HCT116 (cell line): ENCODE data around the gene SAMD13. TPM values are rescaled to one million over a fixed set of nuclear protein-coding genes. Genes with fewer than 3 reads are reported as not detected.

Experiments used
- ATAC-seq: fragments of 200-7000 bp; cut with Tn5 transposase; 2 replicates; pipeline ENCODE4 v1.9.1; 2020; ENCODE audit warnings: mild to moderate bottlenecking, moderate library complexity
- BruUV-seq: library from RNA; stranded (reverse); fragments of 400-500 nt; replicated peaks from 2 replicates; lab custom pipeline; 2021; lab: Mats Ljungman, UMichigan
- CTCF ChIA-PET: fragments of 300-600 bp; sonication (Branson Sonifier 250); formaldehyde crosslinking; loops from one replicate; lab custom pipeline; 2021; ENCODE audit warnings: antibody characterized with exemption; lab: Charles Lee
- POLR2A ChIA-PET: fragments of 300-600, 350-600 bp; sonication (Branson Sonifier 250); formaldehyde crosslinking; loops from one replicate; lab custom pipeline; 2021; ENCODE audit warnings: antibody characterized with exemption; lab: Charles Lee
- RAD21 ChIA-PET, 2 experiments: fragments of 300-600 bp; sonication (Branson Sonifier 250); formaldehyde crosslinking; loops; one replicate each; lab custom pipeline; 2023; ENCODE audit warnings: low total read pairs in 2 of 2; ENCODE audit not compliant: uncharacterized antibody in 2 of 2, unreplicated experiment in 2 of 2, low non-redundant PET in 1 of 2; lab: Charles Lee
- DNase-seq: peaks from one replicate; pipeline ENCODE4 v3.0.0-alpha.2; 2010; ENCODE audit warnings: low read depth, low spot score
- H2AFZ ChIP-seq: fragments of 200-600 bp; shearing (Covaris generic), sonication (generic); 2 replicates; pipeline ENCODE4 v1.6.1; 2017; ENCODE audit warnings: low read depth, mixed run types, mixed read lengths, antibody characterized with exemption, low read length; ENCODE audit not compliant: poor library complexity, severe bottlenecking
- H3K27ac ChIP-seq: 2 replicates; pipeline ENCODE4 v1.5.1; 2012; ENCODE audit warnings: low read depth, low read length
- H3K27me3 ChIP-seq: fragments of 200-600 bp; sonication (generic); 2 replicates; pipeline ENCODE4 v1.6.1; 2016; ENCODE audit warnings: mixed run types, low read length, mixed read lengths; ENCODE audit not compliant: insufficient read depth
- H3K36me3 ChIP-seq, 2 experiments: fragments of 200-500 bp in 1 of 2; fragments of 200-600 bp in 1 of 2; sonication (Bioruptor generic) in 1 of 2; sonication (generic) in 1 of 2; 2 replicates each; pipeline versions ENCODE4 v1.5.1 to v1.6.1; 2014 to 2016; ENCODE audit warnings: low read length in 2 of 2, inconsistent platforms in 1 of 2, mixed read lengths in 1 of 2, mixed run types in 1 of 2; ENCODE audit not compliant: insufficient read depth in 2 of 2, control insufficient read depth in 1 of 2
- H3K4me1 ChIP-seq, 2 experiments: fragments of 200-600 bp in 1 of 2; sonication (generic) in 1 of 2; 2 replicates each; pipeline versions ENCODE4 v1.5.1 to v1.6.1; 2012 to 2017; ENCODE audit warnings: low read length in 2 of 2, inconsistent platforms in 1 of 2, mild to moderate bottlenecking in 1 of 2, mixed read lengths in 1 of 2, mixed run types in 1 of 2, moderate library complexity in 1 of 2; ENCODE audit not compliant: insufficient read depth in 2 of 2, control insufficient read depth in 1 of 2
- H3K4me2 ChIP-seq: fragments of 200-600 bp; sonication (generic); 2 replicates; pipeline ENCODE4 v1.6.1; 2017; ENCODE audit warnings: mixed run types, low read length, mixed read lengths
- H3K4me3 ChIP-seq, 2 experiments: fragments of 200-600 bp in 1 of 2; sonication (generic) in 1 of 2; replicated peaks in 1 of 2; 2 replicates each; pipeline ENCODE4 v1.5.1; 2011 to 2016; ENCODE audit warnings: low read length in 2 of 2, control low read depth in 1 of 2, low read depth in 1 of 2, mild to moderate bottlenecking in 1 of 2, mixed read lengths in 1 of 2, mixed run types in 1 of 2
- H3K79me2 ChIP-seq: fragments of 200-600 bp; sonication (generic); 2 replicates; pipeline ENCODE4 v1.6.1; 2017; ENCODE audit warnings: mild to moderate bottlenecking, mixed run types, low read length, moderate library complexity, mixed read lengths; ENCODE audit not compliant: insufficient read depth
- H3K9ac ChIP-seq: fragments of 200-600 bp; sonication (generic); 2 replicates; pipeline ENCODE4 v1.6.1; 2016; ENCODE audit warnings: low read length, mixed read lengths
- H3K9me2 ChIP-seq: fragments of 200-600 bp; sonication (generic), shearing (Covaris generic); 2 replicates; pipeline ENCODE4 v1.6.1; 2017; ENCODE audit warnings: mixed run types, mild to moderate bottlenecking, moderate library complexity; ENCODE audit not compliant: insufficient read depth
- H3K9me3 ChIP-seq, 2 experiments: fragments of 200-500 bp in 1 of 2; fragments of 200-600 bp in 1 of 2; sonication (Bioruptor generic) in 1 of 2; sonication (generic) in 1 of 2; 2 replicates each; pipeline ENCODE4 v1.6.1; 2014 to 2017; ENCODE audit warnings: low read length in 2 of 2, mixed read lengths in 2 of 2, inconsistent platforms in 1 of 2, low read depth in 1 of 2, mild to moderate bottlenecking in 1 of 2, mixed run types in 1 of 2, moderate library complexity in 1 of 2; ENCODE audit not compliant: control insufficient read depth in 1 of 2, insufficient read depth in 1 of 2
- H4K20me1 ChIP-seq: fragments of 200-600 bp; sonication (generic), shearing (Covaris generic); 2 replicates; pipeline ENCODE4 v1.6.1; 2017; ENCODE audit warnings: mixed run types, mild to moderate bottlenecking, moderate library complexity; ENCODE audit not compliant: insufficient read depth
- CBX3 ChIP-seq: IDR thresholded peaks from 2 replicates; pipeline ENCODE4 v1.6.1; 2012; ENCODE audit warnings: low read depth
- CEBPB ChIP-seq: IDR thresholded peaks from 2 replicates; pipeline ENCODE4 v1.6.1; 2012; ENCODE audit warnings: low read depth
- EGR1 ChIP-seq: IDR thresholded peaks from 2 replicates; pipeline ENCODE4 v1.6.1; 2012; ENCODE audit warnings: low read depth
- ELF1 ChIP-seq: IDR thresholded peaks from 2 replicates; pipeline ENCODE4 v1.6.1; 2012; ENCODE audit warnings: low read depth, borderline replicate concordance
- JUND ChIP-seq: IDR thresholded peaks from 2 replicates; pipeline ENCODE4 v1.6.1; 2012
- POLR2A ChIP-seq: IDR thresholded peaks from 2 replicates; pipeline ENCODE4 v1.7.0; 2011; ENCODE audit warnings: borderline replicate concordance; ENCODE audit not compliant: insufficient read depth, insufficient read length; ENCODE audit errors: extremely low read depth
- POLR2AphosphoS5 ChIP-seq: IDR thresholded peaks from 2 replicates; pipeline ENCODE4 v1.6.1; 2011; ENCODE audit warnings: mild to moderate bottlenecking, low read depth, low read length, moderate library complexity
- RAD21 ChIP-seq: IDR thresholded peaks from 2 replicates; pipeline ENCODE4 v1.6.1; 2012; ENCODE audit warnings: low read depth, mild to moderate bottlenecking
- SIN3A ChIP-seq: IDR thresholded peaks from 2 replicates; pipeline ENCODE4 v1.6.1; 2012; ENCODE audit warnings: low read depth
- SP1 ChIP-seq: IDR thresholded peaks from 2 replicates; pipeline ENCODE4 v1.6.1; 2012; ENCODE audit warnings: low read depth
- SRF ChIP-seq: IDR thresholded peaks from 2 replicates; pipeline ENCODE4 v1.6.1; 2012; ENCODE audit warnings: low read depth
- TCF7L2 ChIP-seq: IDR thresholded peaks from 2 replicates; pipeline ENCODE4 v1.7.0; 2011; ENCODE audit warnings: borderline replicate concordance, inconsistent platforms; ENCODE audit not compliant: insufficient read depth, insufficient read length; ENCODE audit errors: extremely low read depth
- ZFX ChIP-seq: fragments of 450-650 bp; IDR thresholded peaks from 2 replicates; pipeline ENCODE4 v1.6.1; 2017
- intact Hi-C: fragments of 100-400 bp; cut with micrococcal nuclease; formaldehyde crosslinking; loops from 2 replicates; pipeline ENCODE4 v1.10.0; 2022
- total RNA-seq: library from RNA; stranded (reverse); gene quantifications from one replicate; pipeline ENCODE4 v1.2.1, GENCODE V29; 2021; ENCODE audit not compliant: unreplicated experiment
- TF ChIP-seq, protein P1 (sequence below): IDR thresholded peaks from 2 replicates; pipeline ENCODE4 v1.6.1; 2012
- TF ChIP-seq, protein P2 (sequence below), 3 experiments: fragments of 200-600 bp in 1 of 3; sonication (generic) in 1 of 3; IDR thresholded peaks in 2 of 3; conservative IDR thresholded peaks in 1 of 3; 2 replicates each; pipeline ENCODE4 v1.5.1; 2012 to 2017; ENCODE audit warnings: low read depth in 2 of 3, low read length in 2 of 3, antibody characterized with exemption in 1 of 3, borderline replicate concordance in 1 of 3, control low read depth in 1 of 3, mild to moderate bottlenecking in 1 of 3, mixed read lengths in 1 of 3, mixed run types in 1 of 3, moderate library complexity in 1 of 3; ENCODE audit not compliant: insufficient read depth in 1 of 3
- TF ChIP-seq, protein P3 (sequence below): IDR thresholded peaks from 2 replicates; pipeline ENCODE4 v1.6.1; 2012
- TF ChIP-seq, protein P4 (sequence below): IDR thresholded peaks from 2 replicates; pipeline ENCODE4 v1.6.1; 2011; ENCODE audit warnings: mild to moderate bottlenecking, low read length, moderate library complexity; ENCODE audit not compliant: insufficient replicate concordance; ENCODE audit errors: extremely low read depth
- TF ChIP-seq, protein P5 (sequence below): IDR thresholded peaks from 2 replicates; pipeline ENCODE4 v1.6.1; 2012; ENCODE audit warnings: low read depth

The SAMD13 gene
- total RNA-seq, 1 experiment from 2014 or later = 14.9 TPM

DNA sequence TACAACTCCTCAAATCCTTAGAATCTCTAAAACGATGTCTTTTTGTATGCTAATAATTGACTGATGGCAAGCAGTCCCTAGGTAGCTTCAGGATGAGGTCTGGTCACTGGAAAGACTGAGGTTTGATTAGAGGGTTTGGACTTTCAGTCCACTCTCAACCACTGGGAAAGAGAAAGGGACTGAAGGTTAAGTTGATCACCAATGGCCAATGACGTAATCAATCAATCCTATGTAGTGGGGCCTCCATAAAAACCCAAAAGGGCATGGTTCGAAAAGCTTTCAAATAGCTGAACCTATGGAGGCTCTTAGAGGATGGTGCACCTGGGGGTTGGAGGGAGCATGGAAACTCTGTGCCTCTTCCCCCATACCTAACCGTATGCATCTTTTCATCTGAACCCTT lies 57.2 kb downstream of the SAMD13 start:
- peaks cover 22 to 37% of the 10 kb centered on the region in 2 experiments for H3K4me1 ChIP-seq
- no peak overlapping the region for H3K4me2 ChIP-seq
- H3K9me2 ChIP-seq = no peaks in the 10 kb centered on the region
- no peak overlapping the region for H3K4me3 ChIP-seq
- ATAC-seq (no peak), DNase-seq (no peak)
- RAD21 ChIA-PET = no interaction called here
- no peaks in the 10 kb centered on the region; a peak in 1 of 4 replicates for H3K36me3 ChIP-seq
- H3K9me3 ChIP-seq = peaks cover 4 to 16% of the 10 kb centered on the region in 2 experiments; a peak in 1 of 4 replicates
- POLR2A ChIA-PET = no interaction called here
- H4K20me1 ChIP-seq = no peaks in the 10 kb centered on the region
- no TSS peak for BruUV-seq
- no peak overlapping the region for H2AFZ ChIP-seq
- intact Hi-C loops = no loop called here
- no peak overlapping the region for H3K27ac ChIP-seq
- CTCF ChIA-PET = no interaction called here
- no peak overlapping the region for H3K9ac ChIP-seq
- no peaks in the 10 kb centered on the region for H3K79me2 ChIP-seq
- H3K27me3 ChIP-seq = no peaks in the 10 kb centered on the region
- TF ChIP-seq, protein P1, sequence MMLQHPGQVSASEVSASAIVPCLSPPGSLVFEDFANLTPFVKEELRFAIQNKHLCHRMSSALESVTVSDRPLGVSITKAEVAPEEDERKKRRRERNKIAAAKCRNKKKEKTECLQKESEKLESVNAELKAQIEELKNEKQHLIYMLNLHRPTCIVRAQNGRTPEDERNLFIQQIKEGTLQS = no peak
- no peak for TF ChIP-seq EGR1
- TF ChIP-seq, protein P2, sequence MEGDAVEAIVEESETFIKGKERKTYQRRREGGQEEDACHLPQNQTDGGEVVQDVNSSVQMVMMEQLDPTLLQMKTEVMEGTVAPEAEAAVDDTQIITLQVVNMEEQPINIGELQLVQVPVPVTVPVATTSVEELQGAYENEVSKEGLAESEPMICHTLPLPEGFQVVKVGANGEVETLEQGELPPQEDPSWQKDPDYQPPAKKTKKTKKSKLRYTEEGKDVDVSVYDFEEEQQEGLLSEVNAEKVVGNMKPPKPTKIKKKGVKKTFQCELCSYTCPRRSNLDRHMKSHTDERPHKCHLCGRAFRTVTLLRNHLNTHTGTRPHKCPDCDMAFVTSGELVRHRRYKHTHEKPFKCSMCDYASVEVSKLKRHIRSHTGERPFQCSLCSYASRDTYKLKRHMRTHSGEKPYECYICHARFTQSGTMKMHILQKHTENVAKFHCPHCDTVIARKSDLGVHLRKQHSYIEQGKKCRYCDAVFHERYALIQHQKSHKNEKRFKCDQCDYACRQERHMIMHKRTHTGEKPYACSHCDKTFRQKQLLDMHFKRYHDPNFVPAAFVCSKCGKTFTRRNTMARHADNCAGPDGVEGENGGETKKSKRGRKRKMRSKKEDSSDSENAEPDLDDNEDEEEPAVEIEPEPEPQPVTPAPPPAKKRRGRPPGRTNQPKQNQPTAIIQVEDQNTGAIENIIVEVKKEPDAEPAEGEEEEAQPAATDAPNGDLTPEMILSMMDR (IDR thresholded peaks at IDR 0.05 in 2 of 3, conservative IDR thresholded peaks at IDR 0.05 in 1 of 3; ENCODE audit: borderline replicate concordance in 1 of 3, insufficient read depth in 1 of 3, low read depth in 2 of 3, low read length in 2 of 3) = no peak
- TF ChIP-seq TCF7L2 = no peak
- no peak for TF ChIP-seq SIN3A
- TF ChIP-seq JUND = no peak
- no peak for TF ChIP-seq POLR2A
- TF ChIP-seq RAD21 = no peak
- no peak for TF ChIP-seq SP1
- TF ChIP-seq ZFX = no peak
- TF ChIP-seq ELF1 = no peak
- TF ChIP-seq, protein P3, sequence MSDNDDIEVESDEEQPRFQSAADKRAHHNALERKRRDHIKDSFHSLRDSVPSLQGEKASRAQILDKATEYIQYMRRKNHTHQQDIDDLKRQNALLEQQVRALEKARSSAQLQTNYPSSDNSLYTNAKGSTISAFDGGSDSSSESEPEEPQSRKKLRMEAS = no peak
- TF ChIP-seq, protein P4, sequence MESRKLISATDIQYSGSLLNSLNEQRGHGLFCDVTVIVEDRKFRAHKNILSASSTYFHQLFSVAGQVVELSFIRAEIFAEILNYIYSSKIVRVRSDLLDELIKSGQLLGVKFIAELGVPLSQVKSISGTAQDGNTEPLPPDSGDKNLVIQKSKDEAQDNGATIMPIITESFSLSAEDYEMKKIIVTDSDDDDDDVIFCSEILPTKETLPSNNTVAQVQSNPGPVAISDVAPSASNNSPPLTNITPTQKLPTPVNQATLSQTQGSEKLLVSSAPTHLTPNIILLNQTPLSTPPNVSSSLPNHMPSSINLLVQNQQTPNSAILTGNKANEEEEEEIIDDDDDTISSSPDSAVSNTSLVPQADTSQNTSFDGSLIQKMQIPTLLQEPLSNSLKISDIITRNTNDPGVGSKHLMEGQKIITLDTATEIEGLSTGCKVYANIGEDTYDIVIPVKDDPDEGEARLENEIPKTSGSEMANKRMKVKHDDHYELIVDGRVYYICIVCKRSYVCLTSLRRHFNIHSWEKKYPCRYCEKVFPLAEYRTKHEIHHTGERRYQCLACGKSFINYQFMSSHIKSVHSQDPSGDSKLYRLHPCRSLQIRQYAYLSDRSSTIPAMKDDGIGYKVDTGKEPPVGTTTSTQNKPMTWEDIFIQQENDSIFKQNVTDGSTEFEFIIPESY = no peak
- TF ChIP-seq CBX3 = no peak
- TF ChIP-seq, protein P5, sequence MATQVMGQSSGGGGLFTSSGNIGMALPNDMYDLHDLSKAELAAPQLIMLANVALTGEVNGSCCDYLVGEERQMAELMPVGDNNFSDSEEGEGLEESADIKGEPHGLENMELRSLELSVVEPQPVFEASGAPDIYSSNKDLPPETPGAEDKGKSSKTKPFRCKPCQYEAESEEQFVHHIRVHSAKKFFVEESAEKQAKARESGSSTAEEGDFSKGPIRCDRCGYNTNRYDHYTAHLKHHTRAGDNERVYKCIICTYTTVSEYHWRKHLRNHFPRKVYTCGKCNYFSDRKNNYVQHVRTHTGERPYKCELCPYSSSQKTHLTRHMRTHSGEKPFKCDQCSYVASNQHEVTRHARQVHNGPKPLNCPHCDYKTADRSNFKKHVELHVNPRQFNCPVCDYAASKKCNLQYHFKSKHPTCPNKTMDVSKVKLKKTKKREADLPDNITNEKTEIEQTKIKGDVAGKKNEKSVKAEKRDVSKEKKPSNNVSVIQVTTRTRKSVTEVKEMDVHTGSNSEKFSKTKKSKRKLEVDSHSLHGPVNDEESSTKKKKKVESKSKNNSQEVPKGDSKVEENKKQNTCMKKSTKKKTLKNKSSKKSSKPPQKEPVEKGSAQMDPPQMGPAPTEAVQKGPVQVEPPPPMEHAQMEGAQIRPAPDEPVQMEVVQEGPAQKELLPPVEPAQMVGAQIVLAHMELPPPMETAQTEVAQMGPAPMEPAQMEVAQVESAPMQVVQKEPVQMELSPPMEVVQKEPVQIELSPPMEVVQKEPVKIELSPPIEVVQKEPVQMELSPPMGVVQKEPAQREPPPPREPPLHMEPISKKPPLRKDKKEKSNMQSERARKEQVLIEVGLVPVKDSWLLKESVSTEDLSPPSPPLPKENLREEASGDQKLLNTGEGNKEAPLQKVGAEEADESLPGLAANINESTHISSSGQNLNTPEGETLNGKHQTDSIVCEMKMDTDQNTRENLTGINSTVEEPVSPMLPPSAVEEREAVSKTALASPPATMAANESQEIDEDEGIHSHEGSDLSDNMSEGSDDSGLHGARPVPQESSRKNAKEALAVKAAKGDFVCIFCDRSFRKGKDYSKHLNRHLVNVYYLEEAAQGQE = no peak
- TF ChIP-seq SRF = no peak
- no peak for TF ChIP-seq CEBPB
- TF ChIP-seq POLR2AphosphoS5 = no peak
- TF ChIP-seq, all 23 proteins: peak for 0
